GM19397 (cell line): ENCODE measurements around the gene ERP27.

Experiments used
- ATAC-seq: cut with Tn5 transposase; IDR thresholded peaks from one replicate; pipeline ENCODE4 v1.9.1; 2021; ENCODE audit warnings: mild to moderate bottlenecking, moderate library complexity; ENCODE audit not compliant: unreplicated experiment

Gene ERP27

DNA sequence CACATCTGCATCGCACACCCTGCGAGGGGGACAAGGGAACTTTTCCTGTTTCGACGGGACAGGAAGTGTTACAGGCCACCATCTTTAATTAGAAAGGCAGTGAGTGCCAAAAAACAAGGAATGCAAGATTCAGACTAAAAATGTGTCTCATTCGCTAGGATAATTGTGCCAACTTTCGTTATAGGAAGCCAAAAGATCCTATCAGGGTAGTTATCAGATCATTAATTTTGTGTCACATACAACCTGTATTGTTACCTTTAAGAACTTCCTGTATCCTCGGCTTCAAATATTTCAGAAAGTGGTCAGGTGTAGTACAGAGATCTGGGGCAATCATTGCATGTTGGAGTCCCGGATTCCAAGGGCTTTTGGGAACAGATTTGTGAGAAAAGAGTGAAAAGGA lies 33.5 kb downstream of the ERP27 start:
- ATAC-seq, result no peak

DNA sequence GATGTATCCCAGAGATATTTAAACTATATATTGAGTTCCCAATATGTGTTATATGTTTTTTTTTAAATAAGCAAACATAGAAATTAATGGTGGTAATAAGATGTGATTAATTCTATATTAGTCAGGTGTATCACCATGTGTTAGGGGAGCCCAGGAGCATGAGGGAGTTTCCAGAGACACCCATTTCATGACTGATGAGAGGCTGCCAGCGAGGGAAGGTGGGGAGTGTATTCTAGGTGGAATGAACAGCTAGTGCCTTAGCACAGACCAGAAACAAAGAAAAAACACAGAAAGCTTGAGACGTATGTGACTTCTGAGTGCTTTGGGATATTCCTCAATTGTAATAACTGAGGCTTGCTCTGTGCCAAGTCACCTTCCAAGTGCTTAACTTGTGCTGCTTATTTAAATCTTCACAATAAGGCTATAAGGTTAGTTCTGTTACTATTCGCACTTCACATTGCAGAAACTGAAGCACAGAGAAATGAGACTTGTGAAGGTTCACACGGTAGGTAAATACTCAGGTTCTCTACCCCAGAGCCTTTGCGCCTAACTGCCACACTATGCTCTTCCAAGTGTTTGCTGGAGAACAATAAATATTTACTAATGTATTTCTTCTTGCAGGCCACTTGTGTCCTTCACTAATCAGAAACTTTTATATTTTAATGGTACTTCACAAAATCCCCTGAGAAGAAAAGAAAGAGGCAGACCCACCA lies 34.8 kb downstream of the ERP27 start:
- ATAC-seq, result no peak

DNA sequence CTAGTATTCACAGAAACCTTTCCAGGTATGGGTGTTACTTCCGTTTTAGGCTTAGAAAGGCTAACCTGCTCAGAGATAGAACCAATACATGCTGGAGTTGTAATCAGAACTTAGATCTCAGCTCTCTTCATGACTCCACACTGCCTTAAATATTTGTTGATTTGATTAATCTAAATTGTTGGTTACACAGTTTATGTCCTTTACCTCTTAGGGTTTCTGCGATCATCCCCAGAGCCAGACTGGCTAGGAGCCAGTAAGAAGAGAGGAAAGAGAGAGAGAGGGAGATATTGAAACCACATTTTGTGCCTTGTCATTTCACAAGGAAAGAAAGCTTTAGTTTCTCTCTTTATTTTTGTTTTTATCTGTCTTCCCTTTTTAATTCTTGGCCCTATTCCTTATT lies 35.9 kb downstream of the ERP27 start:
- ATAC-seq, result no peak

- ATAC-seq, result no peak
Observed at GRCh38 chr12:14901228-14901562, 37.1 kb downstream of the ERP27 start.

- ATAC-seq, result no peak
Observed at GRCh38 chr12:14900521-14901227, 37.7 kb downstream of the ERP27 start.

DNA sequence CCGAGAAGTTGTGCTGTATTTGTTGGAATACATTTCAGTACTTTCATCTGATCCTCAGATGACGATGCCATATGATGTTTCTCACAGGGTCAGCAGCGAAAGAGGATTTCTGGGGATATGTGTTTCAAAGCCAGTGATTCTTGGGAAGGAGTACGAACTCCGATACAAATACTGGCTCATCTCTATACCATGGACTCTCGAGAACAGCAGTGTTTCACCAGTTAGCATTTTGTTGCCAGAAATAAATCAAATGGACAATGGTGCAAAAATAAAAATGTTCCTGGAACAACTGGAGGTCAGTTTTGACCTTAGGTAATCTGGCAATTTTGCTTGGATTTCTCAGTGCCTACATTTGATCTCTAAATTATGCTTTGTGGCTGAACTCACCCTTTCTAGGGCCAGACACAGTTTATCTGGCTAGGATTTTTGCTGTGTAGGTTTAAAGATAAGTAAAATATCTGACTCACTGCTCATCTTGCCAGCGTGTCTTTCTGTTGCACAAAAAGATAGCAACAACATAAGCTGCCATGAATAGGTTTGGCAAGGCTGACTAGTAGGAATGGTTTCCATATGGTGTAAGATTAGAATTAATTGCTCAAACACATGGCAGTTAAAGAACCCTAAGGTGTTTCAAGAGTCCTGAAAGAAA lies 41.7 kb downstream of the ERP27 start:
- no peak for ATAC-seq

DNA sequence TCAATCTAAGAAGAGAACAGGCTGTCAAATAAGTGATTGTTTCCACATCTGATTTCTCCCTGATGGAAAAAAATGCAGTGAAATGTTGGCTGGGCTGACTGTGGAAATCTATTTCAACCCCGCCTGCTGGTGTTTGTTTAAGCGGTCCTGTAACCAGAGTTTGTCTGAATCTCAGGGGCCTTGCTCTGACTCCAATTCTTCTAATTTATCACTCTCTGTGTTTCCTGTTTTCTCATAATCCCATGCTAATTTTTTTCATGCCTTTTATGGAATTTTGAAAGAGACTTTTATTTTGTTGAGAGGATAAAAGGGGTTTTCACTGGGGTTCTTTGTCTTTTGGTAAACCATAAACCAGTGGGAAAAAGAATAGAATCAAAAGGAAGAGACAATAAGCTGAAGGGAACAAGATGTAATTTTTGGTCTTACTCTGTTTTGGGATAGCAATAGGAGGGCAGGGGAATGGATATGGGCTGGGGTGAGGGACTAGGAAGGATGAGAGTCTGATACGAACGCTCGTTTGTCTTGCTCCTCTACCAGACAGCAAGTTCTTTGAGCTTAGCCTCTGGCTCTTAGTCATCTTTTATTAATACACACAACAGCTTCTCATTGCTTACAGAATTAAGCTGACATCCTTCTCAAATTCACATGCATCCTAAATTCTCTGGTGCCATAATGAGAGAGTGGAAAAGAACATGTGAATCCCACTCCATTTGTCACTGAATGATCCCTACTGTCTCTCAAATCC lies 44.7 kb downstream of the ERP27 start:
- no peak for ATAC-seq

GRCh38 chr12:14892726-14893505 lies 45.4 kb downstream of the ERP27 start:
- ATAC-seq, result no peak

GRCh38 chr12:14890701-14891100 lies 47.6 kb downstream of the ERP27 start:
- ATAC-seq, result no peak

DNA sequence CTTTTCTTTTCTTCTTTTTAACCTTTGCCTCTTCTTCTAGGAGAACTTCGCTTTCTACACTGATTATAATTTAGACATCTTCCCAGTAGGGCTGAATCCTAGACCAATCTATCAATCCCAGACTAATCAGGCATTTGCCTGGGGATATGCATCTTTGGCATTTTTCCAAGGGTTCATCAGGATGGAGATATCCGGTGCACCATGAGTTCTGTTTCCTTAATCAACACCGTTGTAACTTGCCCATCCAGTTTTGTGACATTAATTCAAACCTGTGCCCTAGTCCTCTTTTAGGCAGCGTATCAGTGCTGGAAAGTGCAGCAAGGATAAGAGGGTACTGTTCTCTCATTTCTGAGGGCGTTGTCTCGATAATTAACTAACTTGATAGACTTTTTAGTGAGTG lies 52.1 kb downstream of the ERP27 start:
- ATAC-seq, result no peak

DNA sequence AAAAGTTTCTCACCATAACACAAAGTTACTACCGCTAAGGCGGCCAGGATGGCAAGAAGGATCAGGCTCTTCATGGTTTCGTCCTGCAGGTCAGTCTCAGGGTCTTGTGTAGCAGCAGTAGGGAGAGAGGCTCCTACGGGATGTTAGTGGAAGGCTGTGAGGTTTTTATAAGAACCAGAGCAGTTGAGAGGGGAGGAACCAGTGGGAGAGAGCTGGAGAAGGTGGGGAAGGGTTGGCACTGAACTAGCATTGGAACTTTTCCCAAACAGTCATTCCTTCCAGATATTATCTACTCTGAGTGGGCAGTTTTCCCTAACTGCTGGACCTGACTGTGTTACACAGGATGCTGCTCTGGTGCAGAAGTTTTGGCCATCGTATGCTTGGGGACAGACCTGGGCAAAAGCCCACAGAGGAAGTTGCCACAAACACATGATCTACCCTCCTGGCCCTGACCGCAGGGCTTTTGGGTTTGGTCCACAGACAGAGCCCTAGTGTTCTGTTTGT lies 52.6 kb downstream of the ERP27 start, which contains the start of gene MGP:
TSS of gene MGP (minus strand) at position 137 of the 504 bp plus-strand sequence. CDS start at position 74, 63 bp downstream.
- no peak for ATAC-seq

DNA sequence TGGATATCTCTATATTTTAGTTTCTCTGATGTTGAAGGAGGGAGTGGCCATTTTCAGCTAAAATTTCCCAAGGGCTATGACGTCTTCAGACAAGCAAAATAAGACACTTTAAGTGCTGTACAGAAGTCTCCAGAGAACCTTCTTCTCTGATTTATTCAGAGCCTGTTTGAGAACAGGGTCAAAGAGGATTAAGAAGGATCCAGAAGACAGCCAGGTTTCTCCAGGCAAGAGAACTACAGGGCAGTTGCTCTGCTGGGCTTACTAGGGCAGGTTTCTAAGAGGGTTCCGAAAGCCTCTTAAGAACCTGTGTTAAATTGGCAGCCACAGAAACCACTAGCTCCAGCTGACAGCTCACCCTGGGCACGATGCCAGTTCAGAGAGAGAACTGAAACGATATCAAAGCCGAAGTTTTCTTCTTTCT lies 53.9 kb downstream of the ERP27 start:
- peak; percentile 94 for ATAC-seq

- no peak for ATAC-seq
Observed at GRCh38 chr12:14883686-14884085, 54.7 kb downstream of the ERP27 start.

DNA sequence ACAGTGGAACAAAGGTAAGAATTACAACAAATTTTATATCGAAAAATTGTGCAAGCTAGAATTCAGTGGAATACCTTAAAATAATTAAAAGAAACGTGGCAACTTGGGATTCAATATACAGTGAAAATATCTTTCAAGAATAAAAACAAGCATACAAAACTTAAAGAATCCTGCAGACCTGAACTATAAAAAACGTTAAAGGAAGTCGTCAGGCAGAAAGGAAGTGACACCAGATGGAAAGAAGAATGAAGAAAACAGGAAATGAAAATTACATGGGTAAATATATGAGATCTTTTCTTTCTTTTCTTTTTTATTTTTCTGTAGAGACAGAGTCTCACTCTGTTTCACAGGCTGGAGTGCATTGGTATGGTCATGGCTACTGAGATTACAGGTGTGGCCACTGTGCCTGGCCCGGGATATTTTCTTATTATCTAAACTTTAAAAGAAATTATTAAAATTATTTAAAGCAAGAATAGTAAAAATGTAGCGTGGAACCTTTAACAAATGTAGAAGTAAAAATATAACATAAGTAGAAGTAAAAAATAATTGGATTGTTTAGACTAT lies 57.4 kb downstream of the ERP27 start:
- no peak for ATAC-seq

- ATAC-seq, result no peak
Observed at GRCh38 chr12:14879222-14879933, 59.0 kb downstream of the ERP27 start.

- no peak for ATAC-seq
Observed at GRCh38 chr12:14878488-14878887, 59.8 kb downstream of the ERP27 start.

DNA sequence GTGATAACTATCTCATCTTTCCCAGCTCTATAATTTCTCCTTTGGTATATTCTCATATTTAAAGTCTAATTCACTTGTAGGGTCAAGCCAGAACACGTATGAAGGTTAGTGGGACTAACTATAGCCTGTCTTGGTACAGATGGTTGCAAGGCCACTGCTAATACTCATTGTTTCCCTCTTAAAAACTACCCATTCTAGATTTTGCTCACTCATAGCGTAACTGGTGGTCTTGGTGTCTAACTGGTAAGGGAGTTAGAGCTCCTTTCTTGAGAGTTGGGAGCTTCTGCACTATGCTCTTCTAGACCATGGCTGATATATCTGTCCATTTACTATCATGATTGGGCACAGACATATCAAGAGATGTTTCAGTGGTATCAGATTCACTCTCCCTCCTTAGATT lies 61.5 kb downstream of the ERP27 start:
- ATAC-seq, result no peak

DNA sequence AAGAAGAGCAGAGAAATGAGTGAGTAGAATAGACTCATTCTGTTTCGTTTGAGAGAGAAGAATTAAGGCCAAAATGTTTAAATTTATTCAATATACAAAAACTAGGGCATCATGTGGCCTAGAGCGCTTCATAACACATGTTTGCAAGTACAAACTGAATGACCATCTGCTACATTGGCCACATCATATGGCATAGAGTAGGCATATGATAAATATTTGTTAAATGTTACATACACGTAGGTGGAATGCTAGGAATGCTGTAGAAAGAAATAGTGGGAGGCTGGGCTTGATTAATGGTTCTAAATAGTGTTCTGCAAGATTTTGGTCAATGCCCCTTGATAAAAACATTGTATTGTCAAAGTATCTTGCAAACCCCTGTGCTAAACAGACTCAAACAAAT lies 63.5 kb downstream of the ERP27 start:
- no peak for ATAC-seq

DNA sequence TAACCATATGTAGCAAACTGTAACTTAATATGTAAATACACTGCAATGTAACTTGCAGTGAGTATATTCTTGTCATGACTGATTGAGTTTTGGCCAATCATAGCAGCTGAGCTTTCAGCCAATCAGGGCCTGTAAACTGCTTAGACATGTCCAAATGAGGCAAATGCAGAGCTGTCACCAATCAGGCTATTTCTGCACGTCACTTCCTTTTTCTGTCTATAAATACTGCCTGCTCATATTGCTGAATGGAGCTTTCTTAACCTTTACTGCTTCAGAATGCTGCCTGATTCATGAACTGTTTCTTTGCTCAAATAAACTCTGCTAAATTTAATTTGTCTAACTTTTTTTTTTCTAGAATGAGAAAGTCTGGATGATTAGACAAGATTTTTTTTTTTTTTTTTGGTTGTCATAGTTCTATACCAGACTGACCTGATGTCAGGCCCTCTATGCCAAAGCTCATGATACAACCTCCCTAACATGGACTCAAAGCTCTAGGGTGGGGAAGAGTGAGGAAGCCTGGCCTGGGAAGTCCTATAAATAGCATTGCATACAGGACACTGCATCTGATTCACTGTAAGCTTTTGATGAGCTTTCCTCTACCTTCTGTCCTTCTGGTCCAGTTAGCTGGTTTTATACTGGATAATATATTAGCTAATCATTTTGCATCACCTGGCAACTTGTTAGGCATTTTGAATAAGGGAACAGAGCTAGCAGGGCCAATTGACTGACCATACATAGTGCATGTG lies 64.7 kb downstream of the ERP27 start:
- no peak for ATAC-seq
